Hematopoietic multipotent progenitor cell treated with erythropoietin and hydrocortisone succinate and interleukin-3 and kit ligand, for 17 days (in vitro differentiated cells): ENCODE results near the gene C5orf24.
"Not testable (repeated sequence)": the region's sequence is repeated elsewhere in the genome, so short reads cannot be mapped to it uniquely, and the experiment has no call there.

Source experiments
- DNase-seq: peaks from one replicate; pipeline ENCODE4 v3.0.0-alpha.2; 2015; ENCODE audit warnings: low spot score

The C5orf24 gene

DNA sequence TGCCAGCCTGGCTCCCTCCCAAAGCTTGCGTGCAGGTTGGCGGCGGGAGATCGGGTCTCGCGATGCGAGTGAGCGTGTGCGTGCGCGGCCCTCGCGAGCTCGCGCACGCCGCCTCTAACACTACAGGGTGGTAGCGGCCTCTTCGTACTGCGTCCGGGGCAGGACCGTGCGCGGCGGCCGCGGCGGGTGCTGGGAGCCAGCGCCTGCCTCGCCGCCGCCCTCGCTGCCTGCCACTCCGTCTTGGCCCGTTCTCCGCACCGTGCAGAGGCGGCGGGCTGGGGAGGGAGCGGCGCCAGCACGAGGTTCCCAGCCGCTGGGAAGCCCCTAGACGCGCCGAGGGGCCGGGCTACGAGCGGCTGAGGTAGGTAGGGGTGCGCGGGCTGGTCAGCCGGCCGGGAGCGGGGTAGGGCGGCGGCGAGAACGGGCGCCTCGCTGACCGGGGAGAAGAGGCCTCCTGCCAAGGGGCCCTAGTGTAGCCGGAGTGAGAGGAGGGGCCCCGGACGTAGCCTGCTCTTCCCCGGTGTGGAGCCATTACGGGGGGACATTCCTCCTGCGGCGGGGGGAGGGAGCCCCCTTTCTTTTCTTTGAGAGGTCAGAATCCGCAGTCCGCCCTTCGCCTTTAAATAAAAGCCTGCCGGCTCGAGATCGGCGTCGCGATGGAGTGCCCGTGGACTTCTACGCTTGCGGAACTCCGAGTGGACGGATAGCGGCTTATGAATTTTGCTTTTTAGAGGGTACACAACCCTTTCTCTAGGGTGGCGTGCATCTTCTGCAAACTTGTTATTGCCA is at the start of gene C5orf24:
TSS of gene C5orf24 (plus strand) at position 117 of the 789 bp plus-strand sequence. CDS start 8,933 bp downstream, outside the sequence.
- peak; percentile 83 for DNase-seq

DNA sequence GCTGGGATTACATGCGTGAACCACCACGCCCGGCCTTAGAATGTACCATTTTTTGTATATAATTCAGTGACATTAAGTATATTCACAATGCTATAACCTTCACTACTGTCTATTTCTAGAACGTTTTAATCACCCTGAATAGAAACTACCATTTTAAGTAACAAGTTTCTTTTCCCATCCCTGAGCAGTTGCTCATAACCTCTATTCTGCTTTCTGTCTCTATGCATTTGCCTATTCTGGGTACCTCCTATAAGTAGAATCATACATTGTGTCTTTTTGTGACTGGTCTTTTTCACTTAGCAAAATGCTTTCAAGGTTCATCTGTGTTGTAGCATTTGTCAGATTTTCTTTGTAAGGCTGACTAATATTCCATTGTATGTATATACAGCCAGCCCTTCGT is 47.3 kb upstream of the C5orf24 start:
- DNase-seq = no peak

GRCh38 chr5:134803821-134804220 is 41.9 kb upstream of the C5orf24 start:
- no peak for DNase-seq

DNA sequence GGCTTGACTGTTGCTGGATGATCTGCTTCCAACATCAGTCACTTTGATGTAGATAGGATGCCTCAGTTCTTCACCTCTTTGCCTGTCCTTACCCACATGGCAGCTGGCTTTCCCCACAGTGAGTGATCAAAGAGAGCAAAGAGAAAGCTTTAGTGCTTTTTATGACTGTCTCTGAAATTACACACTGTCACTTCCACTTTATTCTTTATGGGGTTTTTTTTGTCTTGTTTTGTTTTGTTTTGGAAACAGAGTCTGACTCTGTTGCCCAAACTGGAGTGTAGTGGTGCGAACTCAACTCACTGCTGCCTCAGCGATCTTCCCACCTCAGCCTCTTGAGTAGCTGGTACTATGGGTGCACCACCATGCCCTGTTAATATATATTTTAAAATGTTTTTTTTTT is 32.4 kb upstream of the C5orf24 start:
- DNase-seq = no peak

DNA sequence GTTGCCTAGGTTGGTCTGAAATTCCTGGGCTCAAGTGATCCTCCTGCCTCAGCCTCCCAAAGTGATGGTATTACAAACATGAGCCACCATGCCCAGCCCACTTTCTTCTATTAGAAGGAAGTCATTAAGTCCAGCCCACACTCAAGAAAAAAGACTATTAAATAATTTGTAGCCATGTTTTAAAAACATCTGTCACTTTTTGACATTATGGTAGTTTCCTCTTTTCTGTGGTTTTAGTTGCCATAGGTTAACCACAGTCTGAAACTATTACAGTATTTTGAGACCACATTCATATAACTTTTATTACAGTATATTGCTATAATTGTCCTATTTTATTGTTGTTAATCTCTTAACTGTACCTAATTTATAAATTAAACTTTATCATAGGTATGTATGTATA is 31.9 kb upstream of the C5orf24 start:
- no peak for DNase-seq

GRCh38 chr5:134817006-134817405 is 28.8 kb upstream of the C5orf24 start:
- DNase-seq = no peak

GRCh38 chr5:134818776-134819175 is 27.0 kb upstream of the C5orf24 start:
- no peak for DNase-seq

- no peak for DNase-seq
Observed at GRCh38 chr5:134819407-134819963, 26.3 kb upstream of the C5orf24 start.

GRCh38 chr5:134821841-134822240 is 23.9 kb upstream of the C5orf24 start:
- no peak for DNase-seq

- DNase-seq = no peak
Observed at GRCh38 chr5:134824681-134825080, 21.1 kb upstream of the C5orf24 start.

DNA sequence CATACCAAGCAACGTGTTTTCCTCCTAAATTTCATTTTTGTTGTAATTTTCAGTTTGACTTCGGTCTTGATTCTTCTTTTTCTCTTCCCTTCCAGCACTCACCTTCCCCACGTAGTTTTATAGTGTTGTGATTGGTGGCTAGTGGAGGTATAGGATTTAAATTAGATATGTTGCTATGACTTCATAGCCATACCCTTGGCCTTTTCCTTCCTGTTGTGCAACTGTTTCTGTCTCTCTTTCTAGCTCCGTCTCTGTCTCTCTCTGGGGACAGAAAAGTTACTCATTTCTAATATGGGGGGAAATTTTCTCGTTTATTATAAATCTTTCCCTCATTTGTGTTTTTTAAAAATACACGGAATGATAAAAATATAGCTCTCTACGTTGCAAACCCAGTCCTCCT is 20.6 kb upstream of the C5orf24 start:
- DNase-seq = no peak

DNA sequence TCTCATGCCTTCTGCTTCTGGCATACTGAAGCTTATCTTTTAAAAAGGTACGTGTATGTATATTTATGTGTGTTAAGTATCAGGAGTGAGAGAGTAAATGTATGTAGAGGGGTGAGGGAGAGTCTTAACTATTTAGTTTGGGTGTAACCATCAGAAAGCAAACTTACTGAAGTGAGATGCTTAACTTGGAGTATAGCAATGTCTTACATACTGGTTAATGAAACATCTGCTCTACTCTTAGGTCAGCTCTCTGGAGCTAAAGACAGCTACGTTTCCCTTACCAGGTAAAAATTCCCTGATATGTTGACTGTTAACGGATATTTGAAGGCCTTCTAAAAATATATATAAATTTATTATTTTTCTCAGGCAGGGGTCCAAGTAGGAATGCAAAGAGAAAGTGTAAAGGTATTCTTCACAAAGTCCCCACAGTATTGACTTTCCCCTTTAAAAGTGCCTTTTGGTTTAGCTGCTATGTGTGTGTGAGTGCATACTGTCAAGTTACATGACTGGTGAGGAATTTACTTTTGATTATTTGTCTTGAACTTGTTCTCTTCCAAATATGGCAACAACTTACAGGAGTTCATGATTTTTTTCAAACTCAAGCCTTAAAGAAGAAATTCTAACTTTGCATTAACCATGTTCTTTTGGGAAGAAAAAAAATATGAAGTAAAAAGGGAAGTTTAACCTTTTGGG is 12.3 kb upstream of the C5orf24 start:
- DNase-seq = no peak

GRCh38 chr5:134835623-134836022 is 10.1 kb upstream of the C5orf24 start:
- no peak for DNase-seq

GRCh38 chr5:134837530-134838181 is 8.1 kb upstream of the C5orf24 start:
- DNase-seq = no peak

GRCh38 chr5:134838361-134838760 is 7.4 kb upstream of the C5orf24 start:
- not testable (repeated sequence) for DNase-seq

DNA sequence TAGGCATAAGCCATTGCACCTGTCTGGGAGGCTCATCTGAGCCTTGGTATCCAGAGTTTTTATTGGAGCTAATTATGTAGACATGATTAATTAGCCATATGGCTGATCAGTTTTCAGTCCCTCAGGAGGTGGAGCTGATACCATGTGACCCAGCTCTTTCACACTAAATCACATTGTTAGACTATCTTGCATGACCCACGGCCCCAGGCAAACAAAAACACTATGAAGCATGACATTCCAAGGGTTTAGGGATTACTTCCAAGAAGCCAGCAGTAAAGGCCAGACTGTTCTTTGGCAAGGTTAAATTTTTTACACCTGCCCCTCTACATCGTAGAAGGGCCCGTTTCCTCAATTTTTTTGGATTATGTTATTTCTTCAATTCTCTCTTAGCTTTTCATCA is 5.0 kb upstream of the C5orf24 start:
- no peak for DNase-seq

DNA sequence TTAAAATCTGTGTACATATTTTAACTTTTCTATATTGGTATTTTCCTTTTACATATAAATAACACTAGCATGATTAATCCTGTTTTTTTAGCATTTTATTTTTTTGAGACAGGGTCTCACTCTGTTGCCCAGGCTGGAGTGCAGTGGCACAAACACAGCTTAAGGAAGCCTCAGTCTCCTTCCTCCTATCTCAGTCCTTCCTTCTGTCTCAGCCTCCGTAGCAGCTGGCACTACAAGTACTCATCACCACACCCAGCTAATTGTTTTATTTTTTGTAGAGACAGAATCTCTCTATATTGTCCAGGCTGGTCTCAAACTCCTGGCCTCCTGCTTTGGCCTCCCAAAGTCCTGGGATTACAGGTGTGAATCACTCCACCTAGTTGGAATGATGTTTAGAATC is 1.5 kb upstream of the C5orf24 start:
- DNase-seq = no peak

DNA sequence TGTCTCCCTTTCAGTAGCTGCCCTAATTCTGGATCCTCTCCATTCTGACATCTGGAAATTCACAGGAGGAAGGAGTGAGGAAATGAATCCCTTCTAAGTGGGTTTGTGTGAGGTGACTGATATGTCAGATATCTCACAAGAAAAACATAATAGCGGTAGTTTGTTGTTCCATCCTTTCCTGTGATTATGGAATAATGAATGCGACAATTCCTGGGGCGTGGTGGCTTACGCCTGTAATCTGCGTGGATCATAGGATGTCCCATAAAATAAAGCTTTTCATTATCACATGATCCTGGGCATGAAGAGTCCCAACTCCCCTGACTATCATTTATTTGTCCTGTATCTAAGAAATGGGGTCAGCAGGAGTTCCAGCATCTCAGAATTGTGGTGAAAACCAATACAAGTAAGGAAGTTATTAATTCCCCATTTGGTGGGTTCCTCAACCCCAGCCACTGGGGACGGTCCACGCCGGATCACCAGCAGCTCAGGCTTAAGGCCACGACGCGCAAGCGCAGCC is 375 bp upstream of the C5orf24 start:
- no peak for DNase-seq

DNA sequence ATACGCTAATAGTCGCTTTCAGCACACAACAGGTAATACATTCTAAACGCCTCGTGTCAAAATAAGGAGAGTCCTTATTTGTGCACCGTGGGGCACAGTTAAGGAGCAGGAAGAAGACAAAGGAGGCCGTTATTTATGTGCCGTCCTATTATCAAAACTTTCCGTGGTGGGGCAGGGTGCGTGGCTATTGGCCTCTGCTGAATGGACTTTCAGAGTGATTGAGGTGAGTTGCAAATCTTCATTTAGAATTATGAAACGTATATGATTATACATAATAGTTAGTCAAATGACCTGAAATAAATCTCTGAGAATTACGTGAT is 833 bp downstream of the C5orf24 start:
- peak; percentile 37 for DNase-seq

DNA sequence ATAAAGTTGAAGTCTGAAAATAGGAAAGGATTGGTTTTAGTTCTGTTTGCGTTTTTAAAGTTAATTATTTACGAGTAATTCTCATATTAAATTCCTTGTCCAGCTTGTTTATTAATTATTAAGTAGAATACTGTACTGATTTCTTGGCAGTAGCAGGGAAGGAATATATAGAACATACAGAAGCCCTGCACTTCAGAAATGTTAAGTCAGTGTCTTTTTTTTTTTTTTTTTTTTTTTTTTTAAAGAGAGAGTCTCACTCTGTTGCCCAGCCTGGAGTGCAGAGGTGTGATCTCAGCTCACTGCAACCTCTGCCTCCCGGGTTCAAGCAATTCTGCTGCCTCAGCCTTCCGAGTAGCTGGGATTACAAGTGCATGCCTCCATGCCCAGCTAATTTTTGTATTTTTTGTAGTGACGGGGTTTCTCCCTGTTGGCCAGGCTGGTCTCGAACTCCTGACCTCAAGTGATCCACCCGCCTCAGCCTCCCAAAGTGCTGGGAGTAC is 3.7 kb downstream of the C5orf24 start:
- peak; percentile 2 for DNase-seq

DNA sequence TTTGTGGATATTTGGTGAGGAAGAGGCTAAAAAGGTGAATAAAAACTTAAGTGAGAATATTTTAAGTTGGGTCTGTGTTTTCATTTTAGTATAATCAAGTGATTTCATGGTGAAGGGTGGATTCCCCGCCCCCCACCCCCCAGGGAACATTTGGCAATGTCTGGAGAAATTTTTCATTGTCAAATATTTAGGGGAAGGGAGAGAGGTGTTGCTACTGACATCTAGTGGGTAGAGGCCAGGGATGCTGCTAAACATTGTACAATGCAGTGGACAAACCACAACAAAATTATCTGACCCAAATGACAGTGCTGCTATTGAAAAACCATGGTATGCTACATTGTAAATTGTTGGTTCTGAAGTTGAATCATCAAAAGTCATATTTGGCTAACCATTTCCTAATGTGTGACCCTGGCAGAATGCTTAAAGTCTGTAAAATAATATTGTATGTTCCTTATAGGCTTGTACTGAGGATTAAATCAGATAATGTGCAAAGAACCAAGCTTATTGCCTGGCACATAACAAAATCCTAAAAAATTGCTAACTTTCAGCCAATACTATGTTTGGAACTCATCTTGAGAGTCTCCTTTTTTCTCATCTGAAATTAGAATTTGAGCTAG is 5.6 kb downstream of the C5orf24 start:
- no peak for DNase-seq

DNA sequence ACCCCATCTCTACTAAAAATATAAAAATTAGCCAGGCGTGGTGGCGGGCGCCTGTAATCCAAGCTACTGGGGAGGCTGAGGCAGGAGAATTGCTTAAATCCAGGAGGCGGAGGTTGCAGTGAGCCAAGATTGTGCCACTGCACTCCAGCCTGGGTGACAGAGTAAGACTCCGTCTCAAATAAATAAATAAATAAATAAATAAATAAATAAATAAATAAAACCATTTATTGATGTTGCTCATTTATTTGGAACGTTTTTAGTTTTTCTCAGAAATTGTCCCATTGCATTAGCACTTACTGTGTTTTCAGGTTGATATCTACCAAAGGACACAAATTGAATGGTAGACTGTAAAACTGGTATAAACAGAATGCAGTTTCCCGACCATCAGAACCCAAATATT is 10.7 kb downstream of the C5orf24 start:
- not testable (repeated sequence) for DNase-seq
